ENCODE measurements around the gene TSC22D1. TPM values are rescaled to one million over a fixed set of nuclear protein-coding genes. Genes with fewer than 3 reads are reported as not detected.

Gene TSC22D1
- total RNA-seq, 4 donors from 2014 or later: 177 to 798 (median 250) TPM

GRCh38 chr13:44389060-44389666 is 187.0 kb downstream of the TSC22D1 start:
- Histone ChIP-seq H3K9me3 (no peaks in the 10 kb centered on the region), H3K27me3 (no peaks in the 10 kb centered on the region), H3K36me3 (no peaks in the 10 kb centered on the region), H3K4me3 (no peak overlapping the region), H3K27ac (no peak overlapping the region), H3K4me1 (peaks cover 0 to 17% (median 4%) of the 10 kb centered on the region in 4 donors)
- in situ Hi-C loops (cut with MboI; ENCODE audit: low pct_ligation_motif_present in 1 of 4, low pct_unique_long_range_greater_than_20kb in 1 of 4, low sequenced_read_pairs in 3 of 4): no loop called here
- DNase-seq: no peak
- WGBS, 2 donors (ENCODE audit: low coverage in 1 of 2): 65 to 80% methylated on average over 3 to 4 of the region's 4 CpGs
- intact Hi-C loops (cut with DNase I; ENCODE audit: low total_unique reads): no loop called here
- TF ChIP-seq POLR2A (IDR thresholded peaks at IDR 0.05): no peak
- no peak for TF ChIP-seq POLR2AphosphoS5 (IDR thresholded peaks at IDR 0.05)
- TF ChIP-seq EP300 (IDR thresholded peaks at IDR 0.05; ENCODE audit: low read depth): no peak
- TF ChIP-seq CTCF (IDR thresholded peaks at IDR 0.05): no peak

GRCh38 chr13:44388427-44389059 is 187.6 kb downstream of the TSC22D1 start:
- WGBS, 2 donors (ENCODE audit: low coverage in 1 of 2): 88% methylated on average over 1 to 7 of the region's 7 CpGs
- intact Hi-C loops (cut with DNase I; ENCODE audit: low total_unique reads): no loop called here
- no peak for TF ChIP-seq EP300 (IDR thresholded peaks at IDR 0.05; ENCODE audit: low read depth)
- TF ChIP-seq POLR2AphosphoS5 (IDR thresholded peaks at IDR 0.05): no peak
- no peak for TF ChIP-seq POLR2A (IDR thresholded peaks at IDR 0.05)
- no peak for TF ChIP-seq CTCF (IDR thresholded peaks at IDR 0.05)
- in situ Hi-C loops (cut with MboI; ENCODE audit: low pct_ligation_motif_present in 1 of 4, low pct_unique_long_range_greater_than_20kb in 1 of 4, low sequenced_read_pairs in 3 of 4): no loop called here
- Histone ChIP-seq H3K4me3 (no peak overlapping the region), H3K27ac (no peak overlapping the region), H3K27me3 (no peaks in the 10 kb centered on the region), H3K9me3 (no peaks in the 10 kb centered on the region), H3K4me1 (peaks cover 0 to 16% (median 4%) of the 10 kb centered on the region in 4 donors), H3K36me3 (no peaks in the 10 kb centered on the region)
- DNase-seq: no peak

GRCh38 chr13:44386913-44387556 is 189.1 kb downstream of the TSC22D1 start:
- intact Hi-C loops (cut with DNase I; ENCODE audit: low total_unique reads) (no loop called here), in situ Hi-C loops (cut with MboI; ENCODE audit: low pct_ligation_motif_present in 1 of 4, low pct_unique_long_range_greater_than_20kb in 1 of 4, low sequenced_read_pairs in 3 of 4) (no loop called here)
- H3K4me1 ChIP-seq: peaks cover 0 to 21% (median 7%) of the 10 kb centered on the region in 4 donors
- no peaks in the 10 kb centered on the region for H3K27me3 ChIP-seq
- TF ChIP-seq POLR2AphosphoS5 (IDR thresholded peaks at IDR 0.05) (no peak), EP300 (IDR thresholded peaks at IDR 0.05; ENCODE audit: low read depth) (no peak), CTCF (IDR thresholded peaks at IDR 0.05) (no peak), POLR2A (IDR thresholded peaks at IDR 0.05) (no peak)
- WGBS, 2 donors (ENCODE audit: low coverage in 1 of 2): 80 to 88% methylated on average over 4 to 7 of the region's 7 CpGs
- no peaks in the 10 kb centered on the region for H3K36me3 ChIP-seq
- no peak overlapping the region for H3K4me3 ChIP-seq
- no peak overlapping the region for H3K27ac ChIP-seq
- no peaks in the 10 kb centered on the region for H3K9me3 ChIP-seq
- DNase-seq: no peak

- H3K27ac ChIP-seq: no peak overlapping the region
- no peaks in the 10 kb centered on the region for H3K36me3 ChIP-seq
- H3K27me3 ChIP-seq: no peaks in the 10 kb centered on the region
- no peak for TF ChIP-seq CTCF (IDR thresholded peaks at IDR 0.05)
- TF ChIP-seq EP300 (IDR thresholded peaks at IDR 0.05; ENCODE audit: low read depth): no peak
- TF ChIP-seq POLR2A (IDR thresholded peaks at IDR 0.05): no peak
- no peak for TF ChIP-seq POLR2AphosphoS5 (IDR thresholded peaks at IDR 0.05)
- intact Hi-C loops (cut with DNase I; ENCODE audit: low total_unique reads) (no loop called here), in situ Hi-C loops (cut with MboI; ENCODE audit: low pct_ligation_motif_present in 1 of 4, low pct_unique_long_range_greater_than_20kb in 1 of 4, low sequenced_read_pairs in 3 of 4) (no loop called here)
- H3K4me1 ChIP-seq: peaks cover 0 to 21% (median 7%) of the 10 kb centered on the region in 4 donors
- no peak for DNase-seq
- no peak overlapping the region for H3K4me3 ChIP-seq
- no peaks in the 10 kb centered on the region for H3K9me3 ChIP-seq
- 88 to 94% methylated on average over 2 to 6 of the region's 6 CpGs for WGBS, 2 donors (ENCODE audit: low coverage in 1 of 2)
These were observed 190.3 kb downstream of the TSC22D1 start for GRCh38 chr13:44385847-44386246.

Measured in transverse colon (tissue), 4 donors.